Activated CD8-positive, alpha-beta memory T cell treated with anti-CD3 and anti-CD28 coated beads, Interleukin-2, amount 50 U/mL, for 1 hour (primary cell): ENCODE results near the gene ATP11B.
"Not testable (repeated sequence)": the region's sequence is repeated elsewhere in the genome, so short reads cannot be mapped to it uniquely, and the experiment has no call there.

Experiments
- DNase-seq: peaks from one replicate; pipeline ENCODE4 v3.0.0-alpha.2; 2020; ENCODE audit errors: extremely low read depth

ATP11B gene

DNA sequence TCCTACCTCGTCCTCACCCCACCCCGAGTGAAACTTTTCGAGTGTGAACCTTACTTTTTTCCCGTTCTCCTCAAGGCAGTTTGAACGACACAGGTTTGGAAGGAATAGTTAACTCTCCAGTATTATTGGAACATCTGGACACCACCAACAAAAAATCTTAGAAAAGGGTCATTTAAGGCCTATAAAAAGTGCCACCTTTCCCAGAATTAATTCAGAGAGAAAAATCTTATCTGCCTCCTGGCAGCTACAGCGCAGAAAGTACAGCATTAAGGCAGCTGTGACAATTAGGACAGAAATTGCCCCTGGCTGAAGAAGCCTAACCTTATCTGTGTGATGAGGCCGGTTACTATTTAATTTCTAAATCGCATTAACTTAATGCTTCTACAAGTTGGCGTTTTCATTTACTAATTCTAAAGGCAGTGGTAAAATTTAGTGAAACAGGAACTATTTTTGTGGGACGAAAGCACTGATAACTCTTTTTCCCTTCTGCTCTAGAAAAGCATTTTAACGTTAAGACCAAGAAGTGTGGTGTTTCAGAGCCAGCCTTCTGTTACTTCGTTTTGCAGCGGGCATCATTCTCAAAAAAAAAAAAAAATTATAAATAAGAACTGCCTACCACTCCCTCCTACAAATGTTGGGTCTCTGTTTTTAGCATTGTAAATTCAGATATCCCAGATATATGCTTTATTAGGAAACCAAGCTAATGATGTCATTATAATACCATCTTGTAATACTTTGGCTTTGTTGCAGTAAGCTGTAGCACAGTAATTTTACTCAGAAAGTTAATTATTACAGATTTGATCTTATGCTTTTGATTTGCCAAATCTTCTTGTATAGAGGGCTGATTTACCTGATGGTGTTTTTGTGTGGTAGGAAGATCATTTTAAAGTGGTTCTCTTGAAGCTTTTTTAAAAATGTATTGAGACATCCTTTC, 1.4 kb downstream of the ATP11B start:
- no peak for DNase-seq

DNA sequence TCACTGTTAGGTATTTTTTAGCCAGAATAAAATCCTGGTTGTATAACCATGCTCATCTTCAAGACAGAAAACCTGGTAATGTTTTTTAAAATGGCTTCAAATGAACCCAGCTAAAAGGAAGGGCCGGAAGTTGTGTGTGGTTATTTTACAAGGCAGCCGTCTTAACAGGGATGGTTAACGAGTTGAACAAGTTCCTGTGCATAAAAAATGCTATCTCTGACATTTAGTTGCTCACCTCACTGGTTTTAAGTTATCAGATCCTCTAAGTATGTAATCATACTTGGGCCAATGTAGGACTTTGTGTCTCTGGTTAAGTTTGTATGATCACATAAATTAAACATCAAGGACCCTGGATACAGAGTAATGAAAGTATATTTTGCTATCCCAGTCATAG, 2.1 kb downstream of the ATP11B start:
- DNase-seq: no peak

DNA sequence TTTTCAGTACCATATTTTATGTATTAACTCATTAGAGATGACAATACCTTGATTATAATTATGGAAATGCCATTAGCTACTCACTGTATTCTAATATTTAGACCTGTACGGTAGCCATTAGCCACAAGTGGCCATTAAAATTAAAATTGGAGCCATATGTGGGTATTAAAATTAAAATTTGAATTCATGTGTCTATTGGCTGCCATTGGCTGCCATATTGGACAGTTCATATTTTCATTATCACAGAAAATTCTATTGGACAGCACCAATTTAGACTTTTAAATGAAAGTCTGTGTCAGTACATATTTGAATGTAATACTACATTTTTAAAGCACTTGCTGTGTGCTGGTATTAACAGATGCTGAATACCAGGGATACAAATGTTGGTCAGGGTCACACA, 3.0 kb downstream of the ATP11B start:
- DNase-seq: no peak

DNA sequence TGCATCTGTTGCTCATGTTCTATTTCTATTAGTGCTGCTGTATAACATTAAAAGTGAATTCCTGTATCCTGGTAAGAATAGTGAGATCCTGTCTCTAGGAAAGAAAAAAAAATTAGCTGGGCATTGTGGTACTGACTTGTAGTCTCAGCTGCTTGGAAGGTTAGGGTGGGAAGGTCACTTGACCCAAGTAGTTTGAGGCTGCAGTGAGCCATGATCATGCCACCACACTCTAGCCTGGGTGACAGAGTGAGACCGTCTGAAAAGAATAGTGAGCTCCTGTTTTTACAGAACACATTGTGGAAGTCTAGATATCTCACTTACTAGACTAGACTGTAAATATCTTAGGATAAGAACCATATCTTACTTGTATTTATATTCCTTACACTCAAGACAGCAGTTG, 4.6 kb downstream of the ATP11B start:
- no peak for DNase-seq

DNA sequence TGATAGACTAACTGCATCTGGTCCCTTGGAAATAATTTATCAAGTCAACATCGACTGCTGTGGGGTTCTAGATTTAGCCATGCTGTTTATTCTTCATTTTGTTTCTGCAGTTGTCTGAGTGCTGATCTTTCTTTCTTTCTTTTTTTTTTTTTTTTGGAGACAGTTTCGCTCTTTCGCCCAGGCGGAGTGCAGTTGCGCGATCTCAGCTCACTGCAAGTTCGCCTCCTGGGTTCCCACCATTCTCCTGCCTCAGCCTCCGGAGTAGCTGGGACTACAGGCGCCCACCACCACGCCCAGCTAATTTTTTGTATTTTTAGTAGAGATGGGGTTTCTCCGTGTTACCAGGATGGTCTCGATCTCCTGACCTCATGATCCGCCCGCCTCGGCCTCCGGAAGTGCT, 5.8 kb downstream of the ATP11B start:
- not testable (repeated sequence) for DNase-seq

DNA sequence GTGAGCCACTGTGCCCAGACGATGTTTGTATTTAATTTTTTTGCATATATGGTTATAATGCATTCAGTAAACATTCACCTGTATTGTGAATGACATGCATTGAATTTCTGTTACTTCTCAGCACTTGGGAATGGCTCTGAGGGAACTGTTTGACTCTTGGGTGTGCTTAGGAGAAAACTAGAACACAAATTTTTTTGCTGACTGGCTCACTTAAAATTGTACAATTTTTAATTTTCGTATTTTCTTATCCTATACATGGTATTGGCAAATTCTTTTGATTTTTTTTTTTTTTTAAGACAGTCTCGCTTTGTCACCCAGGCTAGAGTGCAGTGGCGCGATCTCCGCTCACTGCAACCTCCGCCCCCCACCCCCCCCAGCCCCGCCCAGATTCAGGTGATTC, 7.2 kb downstream of the ATP11B start:
- no peak for DNase-seq

DNA sequence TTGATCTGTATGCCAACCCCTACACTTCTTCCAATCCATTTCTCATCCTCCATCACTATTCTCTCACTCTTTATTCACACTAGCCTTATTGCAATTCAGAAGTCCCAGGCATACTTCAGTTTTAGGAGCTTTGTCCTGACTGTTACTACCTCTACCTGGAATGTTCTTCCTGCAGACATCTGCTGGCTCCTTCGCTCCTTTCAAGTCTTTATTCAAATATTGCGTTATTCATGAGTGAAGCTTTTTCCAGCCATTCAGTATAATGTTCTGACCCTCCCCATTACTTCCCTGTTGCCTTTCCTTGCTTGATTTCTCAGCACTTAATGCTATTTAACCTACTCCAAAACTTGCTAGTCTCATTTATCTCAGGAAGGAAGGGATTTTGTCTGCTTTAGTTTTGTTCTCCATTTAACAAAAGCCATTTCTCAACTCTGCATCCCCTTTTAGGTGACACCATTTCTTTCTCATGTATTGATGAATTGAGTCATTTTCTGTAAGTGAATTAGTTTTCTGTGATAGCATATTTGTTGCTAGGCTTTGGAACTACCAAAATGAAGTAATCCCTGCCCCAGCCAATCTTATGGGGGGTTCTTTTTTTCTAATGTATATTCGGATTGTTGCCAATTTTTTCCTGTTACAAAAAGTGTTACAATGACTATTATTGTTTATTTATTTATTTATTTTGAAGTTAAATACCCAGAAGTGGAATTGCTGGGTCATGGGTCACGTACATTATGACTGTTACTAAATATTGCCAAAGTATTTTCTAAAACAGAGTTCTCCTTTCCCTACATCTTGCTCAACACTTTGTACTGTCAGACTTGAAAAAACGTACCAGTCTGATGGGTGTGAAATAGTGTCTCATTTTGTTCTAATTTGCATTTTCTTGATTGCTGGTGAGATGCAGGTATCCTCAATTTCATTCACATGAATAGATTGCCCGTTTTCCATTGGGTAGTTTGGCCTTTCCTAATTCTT, 9.4 kb downstream of the ATP11B start:
- DNase-seq: no peak

DNA sequence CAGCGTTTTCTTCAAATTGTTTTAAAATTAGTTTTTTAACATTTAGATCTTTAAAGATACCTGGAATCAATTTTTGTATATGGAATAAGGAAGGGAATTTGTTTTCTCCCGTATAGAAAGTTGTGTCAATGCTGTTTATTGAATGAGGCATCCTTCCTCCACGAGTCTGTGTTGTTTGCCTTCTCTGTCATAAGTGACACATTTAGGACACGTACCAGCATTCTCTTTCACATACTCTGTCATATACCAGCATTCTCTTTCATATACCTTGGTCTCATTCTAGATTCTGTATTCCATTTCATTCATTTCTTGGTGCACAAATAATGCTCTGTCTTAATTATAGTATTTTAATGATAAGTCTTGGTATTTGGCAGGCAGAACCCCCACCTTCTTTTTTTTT, 10.3 kb downstream of the ATP11B start:
- DNase-seq: no peak

DNA sequence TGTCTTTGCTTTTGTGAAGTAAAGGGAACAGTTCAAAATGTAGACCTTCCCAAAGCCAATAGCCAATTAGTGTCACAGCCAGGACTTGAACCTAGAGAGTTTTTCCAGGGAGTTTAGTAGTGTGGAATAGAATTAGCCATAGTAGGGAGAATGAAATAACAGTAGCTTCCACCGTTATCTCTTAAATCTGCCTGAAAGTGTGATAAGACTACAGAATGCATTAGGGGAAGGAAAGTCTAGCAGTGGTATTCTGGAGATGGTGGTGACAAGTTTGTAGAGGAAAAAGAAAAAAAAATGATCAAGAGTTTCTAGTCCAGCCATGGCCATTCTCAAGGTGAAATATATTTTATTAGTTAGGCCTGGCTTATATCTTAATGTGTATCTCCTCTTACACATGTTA, 13.8 kb downstream of the ATP11B start:
- DNase-seq: no peak

DNA sequence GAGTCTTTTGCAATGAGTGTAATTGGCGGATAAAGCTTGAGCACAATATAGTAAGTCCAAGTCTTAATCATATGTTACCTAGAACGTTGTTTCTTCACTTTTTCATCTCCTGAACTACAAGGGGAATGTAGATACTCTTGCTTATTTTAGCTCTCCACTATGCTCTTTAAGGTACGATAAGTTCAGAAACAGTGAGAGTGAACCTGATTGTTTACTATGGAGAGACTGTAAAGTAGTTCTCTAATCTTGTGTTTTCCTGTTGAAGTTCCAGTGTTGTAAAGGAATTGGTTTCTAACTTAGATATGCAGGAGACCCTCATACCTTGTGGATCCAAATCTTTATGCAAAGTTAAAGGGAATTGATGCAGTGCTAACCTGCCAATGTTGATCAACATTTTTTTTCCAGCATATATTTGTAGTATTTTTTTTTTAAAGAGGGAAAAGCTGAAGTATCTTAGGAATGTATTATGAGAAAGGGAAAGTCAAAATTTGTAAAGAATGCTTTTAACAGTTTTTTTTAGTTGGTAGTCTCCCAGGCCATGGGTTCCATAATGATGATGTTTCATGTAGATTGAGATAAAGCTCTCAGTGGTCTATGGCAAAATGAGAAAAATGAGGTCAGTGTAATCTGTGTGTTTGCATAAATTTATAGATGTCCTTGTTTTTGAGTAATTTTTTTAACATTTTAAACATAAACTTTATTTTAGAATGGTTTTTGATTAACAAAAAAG, 14.9 kb downstream of the ATP11B start:
- no peak for DNase-seq

DNA sequence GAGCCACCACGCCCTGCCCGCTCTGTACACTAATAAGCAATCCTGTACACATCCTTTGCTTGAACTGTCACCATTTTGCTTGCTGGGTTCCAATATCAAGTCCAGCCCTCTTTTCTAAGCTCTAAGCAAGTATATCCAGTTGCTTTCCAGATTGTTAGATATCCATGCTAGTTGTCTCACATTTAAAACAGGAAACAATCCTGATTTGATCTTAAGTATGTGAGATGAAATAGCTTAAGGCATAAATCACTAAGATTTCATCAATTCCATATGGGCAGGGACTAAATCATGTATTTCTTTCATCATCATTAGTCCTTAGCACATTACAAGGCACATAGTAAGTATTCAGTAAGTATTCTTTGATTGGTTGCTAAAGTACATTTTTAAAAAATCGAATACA, 16.2 kb downstream of the ATP11B start:
- DNase-seq: no peak

DNA sequence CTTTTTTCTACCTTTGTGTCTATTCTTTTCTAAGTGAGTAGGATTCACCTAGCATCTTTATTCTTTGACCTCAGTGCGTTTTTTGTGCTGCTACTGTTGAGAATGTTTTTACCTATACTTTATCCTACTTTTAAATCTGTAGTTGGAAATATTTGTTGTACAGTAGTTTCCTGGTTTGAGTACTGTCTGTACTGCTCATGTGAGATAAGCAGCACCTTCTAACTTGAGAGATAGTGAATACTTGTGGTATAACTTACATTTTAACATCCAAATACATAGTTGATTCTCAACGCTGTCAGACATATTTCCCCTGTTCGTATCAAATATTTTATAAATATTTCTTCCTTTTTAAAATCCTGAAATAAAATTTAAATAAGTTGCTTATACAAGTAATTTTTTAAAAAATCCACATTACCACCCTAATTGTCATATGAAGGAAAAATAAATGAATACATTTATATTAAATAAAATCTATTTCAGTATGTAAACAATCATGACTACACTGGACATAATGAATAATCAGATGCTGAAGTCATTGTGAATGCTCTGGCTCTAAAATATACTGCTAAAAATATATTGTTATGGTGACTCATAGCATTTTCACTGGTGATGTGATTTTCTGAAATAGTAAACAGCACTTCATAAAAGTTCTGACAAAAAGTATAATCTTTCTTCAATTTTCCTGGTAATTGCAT, 17.4 kb downstream of the ATP11B start:
- no peak for DNase-seq

DNA sequence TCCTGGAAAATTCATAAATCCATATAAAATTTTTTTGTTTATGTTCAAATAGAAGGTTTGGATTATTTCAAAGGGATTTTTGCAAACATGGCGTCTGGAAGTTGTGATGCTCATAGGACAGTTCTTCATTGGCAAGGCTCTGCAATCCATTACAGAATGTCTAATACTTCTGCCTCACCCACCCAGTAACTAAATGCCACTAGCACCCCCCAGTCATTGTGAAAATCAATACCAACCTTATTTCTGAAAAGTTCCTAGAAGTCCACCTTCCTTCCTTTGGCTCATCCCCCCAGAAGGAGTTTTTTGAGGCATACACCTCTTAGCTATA, 17.9 kb downstream of the ATP11B start:
- no peak for DNase-seq

DNA sequence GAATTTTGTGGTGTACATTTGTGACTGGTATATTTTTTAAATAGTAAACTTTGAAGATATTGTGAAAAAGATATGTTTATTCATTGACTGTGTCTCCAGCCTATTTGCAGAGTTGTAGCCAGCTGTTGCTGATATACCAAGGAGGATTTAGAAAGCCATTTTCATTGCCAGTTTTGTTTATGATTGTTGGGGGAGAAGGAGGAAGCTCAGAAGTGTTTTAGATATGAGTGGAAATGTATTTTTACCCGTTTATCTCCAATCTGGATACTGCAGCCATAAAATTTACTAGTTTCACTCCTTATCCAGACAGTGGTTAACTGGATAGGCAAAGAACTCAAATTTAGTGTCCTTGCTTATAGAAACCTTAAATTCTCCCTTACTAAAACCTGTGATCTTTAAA, 18.8 kb downstream of the ATP11B start:
- DNase-seq: no peak

DNA sequence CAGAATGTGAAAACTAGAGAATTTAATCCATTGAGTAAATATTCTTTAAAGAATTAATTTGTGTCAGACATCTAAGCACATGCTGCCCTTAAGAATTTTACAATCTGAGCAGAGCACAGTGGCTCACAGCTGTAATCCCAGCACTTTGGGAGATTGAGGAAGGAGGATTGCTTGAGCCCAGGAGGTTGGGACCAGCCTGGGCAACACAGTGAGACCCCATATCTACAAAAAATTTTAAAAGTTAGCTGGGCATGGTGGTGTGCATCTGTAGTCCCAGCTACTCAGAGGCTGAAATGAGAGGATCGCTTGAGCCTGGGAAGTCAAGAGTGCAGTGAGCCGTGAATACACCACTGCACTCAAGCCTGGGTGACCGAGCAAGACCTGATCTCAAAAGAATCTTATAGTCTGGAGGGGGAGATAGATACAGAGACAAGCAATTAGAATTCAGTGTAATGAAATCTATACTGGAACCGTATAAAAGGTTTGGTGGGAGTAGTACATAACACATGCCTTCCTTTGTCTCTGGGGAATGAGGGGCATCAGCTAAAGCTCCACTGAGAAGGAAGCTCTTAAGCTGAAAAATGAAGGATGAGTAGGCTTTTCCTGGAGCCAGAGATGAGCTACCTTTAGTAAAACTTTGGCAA, 21.2 kb downstream of the ATP11B start:
- DNase-seq: no peak

DNA sequence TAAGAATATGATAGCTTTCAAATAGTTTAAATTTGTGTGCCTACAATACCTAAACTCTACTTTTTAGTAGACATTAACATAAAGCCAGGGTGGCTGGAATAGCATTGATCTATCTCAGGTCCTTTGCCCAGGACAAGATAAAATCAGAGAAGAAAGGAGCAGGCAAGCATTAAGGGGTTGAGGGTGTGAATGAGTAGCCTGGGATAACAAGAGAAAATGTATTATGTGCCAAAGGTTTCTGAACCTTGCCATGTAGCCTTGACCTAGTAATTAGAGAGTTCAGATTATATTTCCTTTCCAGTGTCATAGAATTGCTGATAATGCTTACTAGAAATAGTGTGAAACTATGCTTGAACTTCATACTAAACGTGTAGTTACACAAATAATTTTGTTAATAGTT, 22.9 kb downstream of the ATP11B start:
- DNase-seq: no peak

DNA sequence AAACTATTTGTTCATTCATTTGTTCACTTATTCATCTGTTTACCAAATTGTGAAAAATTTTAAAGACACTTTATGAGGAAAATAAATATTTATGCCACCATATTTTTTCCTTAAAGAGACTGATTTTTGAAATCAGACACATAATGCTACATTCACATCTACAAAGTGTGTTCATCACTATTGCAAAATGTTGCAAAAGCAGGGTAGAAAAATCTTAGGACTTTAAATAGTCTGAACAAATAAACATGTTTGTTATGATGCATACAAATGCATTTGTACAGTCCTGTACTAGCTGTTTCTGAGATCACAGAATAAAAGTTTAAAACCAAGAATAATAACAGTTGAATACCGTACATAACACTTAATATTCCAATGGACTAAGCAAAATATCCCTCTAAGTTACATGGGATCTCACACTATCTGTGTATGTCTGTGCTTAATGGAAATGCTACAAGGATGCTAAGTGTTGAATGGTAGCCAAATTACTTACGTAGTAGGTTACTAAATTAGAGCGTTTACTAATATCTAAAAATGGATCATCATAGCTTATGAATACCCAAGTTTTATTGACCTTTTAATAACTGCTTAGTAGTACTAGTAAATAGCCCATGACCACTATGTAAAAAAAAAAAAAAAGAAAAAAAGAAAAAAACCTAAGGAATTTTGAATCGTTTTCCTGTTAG, 25.1 kb downstream of the ATP11B start:
- no peak for DNase-seq

DNA sequence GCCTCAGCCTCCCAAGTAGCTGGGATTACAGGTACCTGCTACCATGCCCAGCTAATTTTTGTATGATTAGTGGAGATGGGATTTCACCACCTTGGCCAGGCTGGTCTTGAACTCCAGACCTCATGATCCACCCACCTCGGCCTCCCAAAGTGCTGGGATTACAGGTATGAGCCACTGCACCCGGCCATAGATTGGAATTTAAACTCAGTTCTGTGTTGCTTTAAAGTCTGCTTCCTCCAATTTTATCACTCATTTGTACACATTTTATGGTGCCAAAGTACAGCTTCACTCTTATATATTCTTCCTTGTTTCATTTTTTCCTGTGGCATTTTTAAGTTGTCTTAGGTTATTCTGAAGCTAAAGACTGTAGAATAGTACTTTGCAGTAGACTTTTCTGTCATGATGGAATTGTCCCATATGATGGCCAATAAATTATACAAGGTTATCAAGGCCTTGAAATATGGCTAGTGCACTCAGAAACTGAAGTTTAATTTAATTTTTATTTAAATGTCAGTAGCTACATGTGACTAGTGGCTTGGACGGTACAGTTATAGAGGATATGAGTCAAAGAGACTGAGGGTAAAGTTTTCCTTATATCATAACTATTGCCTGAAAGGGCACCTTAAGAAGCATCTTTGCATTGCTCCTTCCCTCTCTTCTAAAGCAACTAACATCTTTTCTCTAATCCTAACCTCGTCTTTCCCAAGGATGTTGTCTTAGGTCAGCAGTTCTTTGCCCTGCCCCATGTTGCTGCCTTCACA, 28.1 kb downstream of the ATP11B start:
- no peak for DNase-seq

DNA sequence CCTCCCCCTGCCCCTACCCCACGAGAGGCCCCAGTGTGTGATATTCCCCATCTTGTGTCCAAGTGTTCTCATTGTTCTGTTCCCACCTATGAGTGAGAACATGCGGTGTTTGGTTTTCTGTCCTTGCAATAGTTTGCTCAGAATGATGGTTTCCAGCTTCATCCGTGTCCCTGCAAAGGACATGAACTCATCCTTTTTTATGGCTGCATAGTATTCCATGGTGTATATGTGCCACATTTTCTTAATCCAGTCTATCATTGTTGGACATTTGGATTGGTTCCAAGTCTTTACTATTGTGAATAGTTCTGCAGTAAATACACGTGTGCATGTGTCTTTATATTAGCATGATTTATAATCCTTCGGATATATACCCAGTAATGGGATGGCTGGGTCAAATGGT, 29.0 kb downstream of the ATP11B start:
- not testable (repeated sequence) for DNase-seq

DNA sequence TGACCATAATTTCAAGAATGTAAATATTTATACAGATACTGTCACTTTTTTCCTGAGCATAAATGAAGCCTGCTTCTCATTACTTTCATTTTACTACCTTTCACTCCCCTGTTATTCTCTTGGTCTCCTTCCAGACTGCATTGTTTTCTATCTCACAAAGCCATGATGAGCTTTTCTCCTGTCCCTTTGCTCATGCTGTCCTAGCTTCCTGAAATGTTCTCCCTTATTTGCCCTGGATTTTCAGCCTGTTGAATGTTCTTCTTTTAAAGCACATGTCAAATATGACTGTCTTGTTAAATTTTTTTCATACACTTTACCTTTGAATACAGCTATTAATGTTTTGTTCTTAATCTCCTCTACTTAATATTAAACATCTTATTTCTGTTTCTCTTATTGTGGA, 31.7 kb downstream of the ATP11B start:
- no peak for DNase-seq
